ENCODE results near the gene NPAS2. TPM values are rescaled to one million over a fixed set of nuclear protein-coding genes. Genes with fewer than 3 reads are reported as not detected.

NPAS2 gene
- total RNA-seq, 2 donors from 2014 or later, result 33.9 to 38.3 TPM

- no peaks in the 10 kb centered on the region for H3K9me3 ChIP-seq
- H3K4me1 ChIP-seq, result no peaks in the 10 kb centered on the region
- H3K36me3 ChIP-seq, result no peaks in the 10 kb centered on the region
- H3K9ac ChIP-seq (ENCODE audit: low read depth in 2 of 2, low read length in 2 of 2), result no peak overlapping the region
- intact Hi-C loops (cut with DNase I), result no loop called here
- TF ChIP-seq, protein P1, sequence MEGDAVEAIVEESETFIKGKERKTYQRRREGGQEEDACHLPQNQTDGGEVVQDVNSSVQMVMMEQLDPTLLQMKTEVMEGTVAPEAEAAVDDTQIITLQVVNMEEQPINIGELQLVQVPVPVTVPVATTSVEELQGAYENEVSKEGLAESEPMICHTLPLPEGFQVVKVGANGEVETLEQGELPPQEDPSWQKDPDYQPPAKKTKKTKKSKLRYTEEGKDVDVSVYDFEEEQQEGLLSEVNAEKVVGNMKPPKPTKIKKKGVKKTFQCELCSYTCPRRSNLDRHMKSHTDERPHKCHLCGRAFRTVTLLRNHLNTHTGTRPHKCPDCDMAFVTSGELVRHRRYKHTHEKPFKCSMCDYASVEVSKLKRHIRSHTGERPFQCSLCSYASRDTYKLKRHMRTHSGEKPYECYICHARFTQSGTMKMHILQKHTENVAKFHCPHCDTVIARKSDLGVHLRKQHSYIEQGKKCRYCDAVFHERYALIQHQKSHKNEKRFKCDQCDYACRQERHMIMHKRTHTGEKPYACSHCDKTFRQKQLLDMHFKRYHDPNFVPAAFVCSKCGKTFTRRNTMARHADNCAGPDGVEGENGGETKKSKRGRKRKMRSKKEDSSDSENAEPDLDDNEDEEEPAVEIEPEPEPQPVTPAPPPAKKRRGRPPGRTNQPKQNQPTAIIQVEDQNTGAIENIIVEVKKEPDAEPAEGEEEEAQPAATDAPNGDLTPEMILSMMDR (IDR thresholded peaks at IDR 0.05), result no peak
- no peak overlapping the region for H3K27ac ChIP-seq
- DNase-seq, result no peak
- no peaks in the 10 kb centered on the region for H3K27me3 ChIP-seq
- H3K4me3 ChIP-seq, result no peak overlapping the region
Observed at GRCh38 chr2:100857915-100858314, 38.0 kb downstream of the NPAS2 start.

DNA sequence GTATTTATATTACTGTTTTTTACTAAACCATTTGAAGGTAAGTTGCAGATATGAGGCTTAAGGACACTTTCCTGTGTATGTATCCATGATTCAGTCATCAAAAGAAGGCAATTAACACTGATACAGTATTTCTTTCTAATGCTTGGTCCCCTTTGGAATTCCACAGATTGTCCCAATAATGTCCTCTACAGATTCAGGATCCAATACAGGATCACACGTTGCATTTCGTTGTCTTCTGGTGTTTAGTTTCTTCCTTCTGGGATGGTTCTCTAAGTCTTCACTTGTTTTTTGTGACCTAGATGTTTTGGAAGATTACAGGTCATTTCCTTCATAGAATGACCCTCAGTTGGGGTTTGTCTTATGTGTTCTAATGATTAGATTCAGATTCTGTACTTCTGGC, 40.0 kb downstream of the NPAS2 start:
- no peaks in the 10 kb centered on the region for H3K4me1 ChIP-seq
- no peaks in the 10 kb centered on the region for H3K9me3 ChIP-seq
- no peaks in the 10 kb centered on the region for H3K36me3 ChIP-seq
- no peaks in the 10 kb centered on the region for H3K27me3 ChIP-seq
- H3K4me3 ChIP-seq, result no peak overlapping the region
- no peak overlapping the region for H3K27ac ChIP-seq
- H3K9ac ChIP-seq (ENCODE audit: low read depth in 2 of 2, low read length in 2 of 2), result no peak overlapping the region
- DNase-seq, result no peak
- intact Hi-C loops (cut with DNase I), result no loop called here
- TF ChIP-seq, protein P1 (IDR thresholded peaks at IDR 0.05), result no peak

DNA sequence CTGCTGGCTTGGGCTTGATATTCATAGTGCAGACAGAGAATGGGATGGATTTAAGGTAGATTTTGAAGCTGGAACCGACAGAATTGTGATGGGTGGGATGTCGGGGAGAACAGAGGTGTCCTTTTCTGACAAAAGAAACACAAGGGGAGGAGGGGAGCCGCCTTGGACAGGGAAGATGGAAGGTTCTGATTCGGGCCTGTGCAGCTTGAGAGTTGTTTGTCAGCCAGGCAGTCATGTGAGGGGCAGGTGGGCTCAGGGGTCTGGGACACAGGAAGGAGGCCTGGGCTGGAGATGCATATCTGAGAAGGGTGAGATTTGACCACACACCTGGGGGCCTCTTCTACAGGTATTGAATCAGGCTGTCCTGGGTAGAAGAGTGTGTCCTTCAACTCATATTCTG, 41.4 kb downstream of the NPAS2 start:
- TF ChIP-seq, protein P1 (IDR thresholded peaks at IDR 0.05), result no peak
- no peaks in the 10 kb centered on the region for H3K9me3 ChIP-seq
- no peak overlapping the region for H3K27ac ChIP-seq
- H3K9ac ChIP-seq (ENCODE audit: low read depth in 2 of 2, low read length in 2 of 2), result no peak overlapping the region
- no peak for DNase-seq
- H3K36me3 ChIP-seq, result no peaks in the 10 kb centered on the region
- H3K4me1 ChIP-seq, result no peaks in the 10 kb centered on the region
- no peaks in the 10 kb centered on the region for H3K27me3 ChIP-seq
- intact Hi-C loops (cut with DNase I), result no loop called here
- no peak overlapping the region for H3K4me3 ChIP-seq

- no peak overlapping the region for H3K9ac ChIP-seq (ENCODE audit: low read depth in 2 of 2, low read length in 2 of 2)
- TF ChIP-seq, protein P1 (IDR thresholded peaks at IDR 0.05), result no peak
- H3K4me3 ChIP-seq, result no peak overlapping the region
- intact Hi-C loops (cut with DNase I), result no loop called here
- H3K9me3 ChIP-seq, result no peaks in the 10 kb centered on the region
- no peaks in the 10 kb centered on the region for H3K27me3 ChIP-seq
- no peak for DNase-seq
- no peak overlapping the region for H3K27ac ChIP-seq
- no peaks in the 10 kb centered on the region for H3K36me3 ChIP-seq
- no peaks in the 10 kb centered on the region for H3K4me1 ChIP-seq
Observed at GRCh38 chr2:100862081-100862480, 42.1 kb downstream of the NPAS2 start.

- peak overlapping the region; percentile 1 for H3K27ac ChIP-seq
- no peak overlapping the region for H3K9ac ChIP-seq (ENCODE audit: low read depth in 2 of 2, low read length in 2 of 2)
- H3K4me1 ChIP-seq, result no peaks in the 10 kb centered on the region
- TF ChIP-seq, protein P1 (IDR thresholded peaks at IDR 0.05), result no peak
- H3K4me3 ChIP-seq, result no peak overlapping the region
- no peaks in the 10 kb centered on the region for H3K36me3 ChIP-seq
- H3K27me3 ChIP-seq, result no peaks in the 10 kb centered on the region
- H3K9me3 ChIP-seq, result no peaks in the 10 kb centered on the region
- intact Hi-C loops (cut with DNase I), result no loop called here
- DNase-seq, result no peak
Observed at GRCh38 chr2:100865816-100866460, 46.0 kb downstream of the NPAS2 start.
